Measurements from ENCODE around the gene VWA1.

Gene VWA1

DNA sequence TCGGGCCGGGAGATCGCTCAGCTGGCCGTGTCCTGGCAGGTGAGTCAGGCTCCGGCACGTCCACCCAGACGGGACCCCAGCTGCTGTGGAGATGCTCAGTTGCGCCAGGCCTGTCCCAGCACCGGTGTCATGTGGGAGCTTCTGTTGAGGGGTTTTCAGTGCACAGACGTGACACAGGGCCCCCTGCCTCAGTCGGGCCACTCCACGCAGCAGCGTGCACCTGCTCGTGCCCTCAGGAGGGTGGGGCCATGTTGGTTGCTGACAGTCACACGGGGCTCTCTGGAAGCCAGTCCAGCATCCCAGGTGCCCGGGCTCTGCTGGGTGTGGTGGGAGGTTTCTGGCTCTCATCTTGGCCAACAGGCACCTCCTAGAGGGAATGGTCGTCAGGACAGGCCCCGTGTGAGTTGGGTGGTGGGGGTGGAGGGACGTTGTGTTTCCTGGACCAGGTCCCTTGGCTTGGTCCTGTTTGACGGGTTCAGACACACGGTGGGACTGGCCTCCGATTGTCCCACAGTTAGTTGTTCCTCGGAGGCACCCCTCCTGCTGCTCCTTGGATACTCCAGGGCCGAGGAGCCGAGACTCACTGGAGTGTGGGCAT lies 55.2 kb downstream of the VWA1 start:
- DNase-seq: no peak

DNA sequence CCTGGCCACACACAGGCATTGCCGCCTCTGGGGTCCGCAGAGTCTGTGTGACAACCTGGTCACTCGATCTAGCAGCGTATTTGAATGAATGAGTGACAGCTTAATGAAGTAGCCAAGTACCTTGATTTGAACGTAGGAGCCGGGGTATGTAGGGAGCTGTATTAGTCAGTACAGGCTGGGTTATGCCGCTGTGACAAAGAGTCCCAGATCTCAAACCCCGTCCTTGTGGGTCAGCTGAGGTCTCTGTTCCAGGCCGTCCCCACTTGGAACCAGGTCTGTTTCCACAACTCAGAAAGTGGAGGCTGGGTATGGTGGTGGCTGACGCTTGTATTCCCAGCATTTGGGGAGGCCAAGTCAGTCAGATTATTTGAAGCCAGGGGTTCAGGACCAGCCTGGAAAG lies 56.1 kb downstream of the VWA1 start:
- no peak for DNase-seq
